Small intestine (tissue), 7 donors: ENCODE measurements around the gene KRT17. TPM values are rescaled to one million over a fixed set of nuclear protein-coding genes. Genes with fewer than 3 reads are reported as not detected.
A peak's percentile ranks its signal among the peaks of the same experiment; 100 is the strongest.
"Not testable (repeated sequence)": the region's sequence is repeated elsewhere in the genome, so short reads cannot be mapped to it uniquely, and the experiment has no call there.

Experiments
- DNase-seq, 2 donors: peaks; one replicate each; pipeline versions ENCODE4 v3.0.0 to v3.0.0-alpha.2; 2013
- FAIRE-seq: peaks from 2 replicates; lab custom pipeline; 2012; peaks lifted over from hg19 to GRCh38; lab: Jason Lieb, UNC
- H3K27ac ChIP-seq, 3 donors: one replicate each; pipeline ENCODE4 v1.5.1; 2013; ENCODE audit warnings: low read length in 2 of 3, mild to moderate bottlenecking in 2 of 3, control low read depth in 1 of 3, inconsistent platforms in 1 of 3, low read depth in 1 of 3, moderate library complexity in 1 of 3
- H3K27me3 ChIP-seq, 3 donors: one replicate each; pipeline ENCODE4 v1.6.1; 2013; ENCODE audit warnings: low read length in 3 of 3, inconsistent platforms in 1 of 3; ENCODE audit not compliant: control insufficient read depth in 3 of 3, insufficient read depth in 3 of 3
- H3K36me3 ChIP-seq, 3 donors: one replicate each; pipeline ENCODE4 v1.6.1; 2013; ENCODE audit warnings: low read length in 3 of 3, inconsistent platforms in 1 of 3, low read depth in 1 of 3, mild to moderate bottlenecking in 1 of 3, moderate library complexity in 1 of 3; ENCODE audit not compliant: control insufficient read depth in 3 of 3, insufficient read depth in 2 of 3
- H3K4me1 ChIP-seq, 3 donors: one replicate each; pipeline ENCODE4 v1.6.1; 2013; ENCODE audit warnings: low read length in 2 of 3, inconsistent platforms in 1 of 3, low read depth in 1 of 3, mild to moderate bottlenecking in 1 of 3, moderate library complexity in 1 of 3; ENCODE audit not compliant: control insufficient read depth in 3 of 3, insufficient read depth in 2 of 3
- H3K4me3 ChIP-seq, 3 donors: one replicate each; pipeline ENCODE4 v1.5.1; 2013; ENCODE audit warnings: low read length in 3 of 3, control low read depth in 1 of 3, inconsistent platforms in 1 of 3, low read depth in 1 of 3, mild to moderate bottlenecking in 1 of 3, moderate library complexity in 1 of 3
- H3K9me3 ChIP-seq, 2 donors: one replicate each; pipeline ENCODE4 v1.6.1; 2013; ENCODE audit warnings: low read depth in 1 of 2, low read length in 1 of 2; ENCODE audit not compliant: control insufficient read depth in 2 of 2, insufficient read depth in 1 of 2
- WGBS, 3 donors: extraction: QIAGEN DNeasy Blood & Tissue Kit; methylation state at CpG; one replicate each; pipeline ENCODE4 v1.1.7; 2013; 5-methylcytosine and 5-hydroxymethylcytosine counted together
- polyA plus RNA-seq, 4 donors: library from polyadenylated mRNA; stranded (reverse) in 3 of 4; unstranded in 1 of 4; fragments of 200-250 nt in 3 of 4; fragments of 120-200 nt in 1 of 4; gene quantifications; one replicate each; pipeline versions ENCODE4 v1.2.1 to v1.2.3, GENCODE V29; 2013
- donor health status: healthy with polysubstance abuse.
- donor health status: control.
- donor health status: control.
- donor health status: Bipolar disorder and iron deficiency.
- donor health status: healthy.

KRT17 gene
- polyA plus RNA-seq, 4 donors: 0.65 to 2.4 (median 1.8) TPM; not detected in 1

- H3K9me3 ChIP-seq: peaks cover 0 to 2% of the 10 kb centered on the region in 2 donors
- H3K4me1 ChIP-seq: no peaks in the 10 kb centered on the region
- DNase-seq (no peak), FAIRE-seq (no peak)
- no peak overlapping the region for H3K27ac ChIP-seq
- WGBS, 3 donors: 89 to 90% (median 89%) methylated on average over 25 of the region's 25 CpGs
- H3K4me3 ChIP-seq: no peak overlapping the region
- no peaks in the 10 kb centered on the region for H3K36me3 ChIP-seq
- H3K27me3 ChIP-seq: peaks cover 0 to 11% (median 0%) of the 10 kb centered on the region in 3 donors
Observed at GRCh38 chr17:41610965-41611640, 13.3 kb downstream of the KRT17 start.

GRCh38 chr17:41610061-41610517 lies 14.3 kb downstream of the KRT17 start:
- 11 to 33% (median 15%) methylated on average over 9 to 10 of the region's 10 CpGs for WGBS, 3 donors
- not testable (repeated sequence) for H3K27ac ChIP-seq, H3K4me3 ChIP-seq, H3K4me1 ChIP-seq, H3K27me3 ChIP-seq, H3K36me3 ChIP-seq, FAIRE-seq, H3K9me3 ChIP-seq
- DNase-seq: peak in 1 of 2 donors; percentile 33

GRCh38 chr17:41606930-41607329 lies 17.4 kb downstream of the KRT17 start:
- H3K4me1 ChIP-seq, H3K9me3 ChIP-seq, FAIRE-seq, DNase-seq, H3K27ac ChIP-seq, H3K27me3 ChIP-seq, H3K36me3 ChIP-seq, H3K4me3 ChIP-seq: not testable (repeated sequence)
- 65 to 93% (median 77%) methylated on average over 4 of the region's 4 CpGs for WGBS, 3 donors

GRCh38 chr17:41602524-41602923 lies 21.9 kb downstream of the KRT17 start:
- H3K27me3 ChIP-seq: no peaks in the 10 kb centered on the region
- no peaks in the 10 kb centered on the region for H3K36me3 ChIP-seq
- WGBS, 3 donors: 11 to 57% (median 31%) methylated on average over 2 of the region's 2 CpGs
- no peak overlapping the region for H3K4me3 ChIP-seq
- H3K9me3 ChIP-seq: peaks cover 0 to 2% of the 10 kb centered on the region in 2 donors
- DNase-seq (peak in 1 of 2 donors; percentile 23), FAIRE-seq (no peak)
- H3K27ac ChIP-seq: no peak overlapping the region
- H3K4me1 ChIP-seq: no peaks in the 10 kb centered on the region

- no peak for DNase-seq
- FAIRE-seq: no peak
- Histone ChIP-seq H3K27ac (no peak overlapping the region), H3K4me3 (no peak overlapping the region), H3K4me1 (no peaks in the 10 kb centered on the region), H3K27me3 (peaks cover 0 to 2% (median 0%) of the 10 kb centered on the region in 3 donors), H3K36me3 (no peaks in the 10 kb centered on the region), H3K9me3 (no peaks in the 10 kb centered on the region)
- whole genome bisulfite sequencing, 3 donors: 60 to 69% (median 64%) methylated on average over 4 of the region's 4 CpGs
Observed at GRCh38 chr17:41600318-41600717, 24.1 kb downstream of the KRT17 start.

GRCh38 chr17:41599680-41600079 lies 24.7 kb downstream of the KRT17 start:
- 17 to 44% (median 43%) methylated on average over 1 of the region's 1 CpG for WGBS, 3 donors
- H3K4me1 ChIP-seq: no peaks in the 10 kb centered on the region
- no peaks in the 10 kb centered on the region for H3K36me3 ChIP-seq
- no peak for DNase-seq
- peaks cover 0 to 6% (median 0%) of the 10 kb centered on the region in 3 donors for H3K27me3 ChIP-seq
- no peak for FAIRE-seq
- no peak overlapping the region for H3K4me3 ChIP-seq
- no peak overlapping the region for H3K27ac ChIP-seq
- H3K9me3 ChIP-seq: no peaks in the 10 kb centered on the region

- DNase-seq (no peak), FAIRE-seq (no peak)
- Histone ChIP-seq H3K27ac (no peak overlapping the region), H3K36me3 (no peaks in the 10 kb centered on the region), H3K4me3 (no peak overlapping the region), H3K27me3 (peaks cover 0 to 13% (median 0%) of the 10 kb centered on the region in 3 donors), H3K9me3 (no peaks in the 10 kb centered on the region), H3K4me1 (no peaks in the 10 kb centered on the region)
- WGBS, 3 donors: 52 to 66% (median 53%) methylated on average over 8 of the region's 8 CpGs
Observed at GRCh38 chr17:41595585-41595984, 28.8 kb downstream of the KRT17 start.

- Histone ChIP-seq H3K36me3 (no peaks in the 10 kb centered on the region), H3K4me1 (no peaks in the 10 kb centered on the region), H3K27me3 (peaks cover 0 to 13% (median 0%) of the 10 kb centered on the region in 3 donors), H3K4me3 (no peak overlapping the region), H3K27ac (no peak overlapping the region), H3K9me3 (no peaks in the 10 kb centered on the region)
- FAIRE-seq (no peak), DNase-seq (no peak)
- WGBS, 3 donors: 56 to 78% (median 67%) methylated on average over 3 of the region's 3 CpGs
Observed at GRCh38 chr17:41594363-41594915, 29.9 kb downstream of the KRT17 start.
